ENCODE data around the gene CAMP.
"Not testable (repeated sequence)": the region's sequence is repeated elsewhere in the genome, so short reads cannot be mapped to it uniquely, and the experiment has no call there.

CAMP gene

DNA sequence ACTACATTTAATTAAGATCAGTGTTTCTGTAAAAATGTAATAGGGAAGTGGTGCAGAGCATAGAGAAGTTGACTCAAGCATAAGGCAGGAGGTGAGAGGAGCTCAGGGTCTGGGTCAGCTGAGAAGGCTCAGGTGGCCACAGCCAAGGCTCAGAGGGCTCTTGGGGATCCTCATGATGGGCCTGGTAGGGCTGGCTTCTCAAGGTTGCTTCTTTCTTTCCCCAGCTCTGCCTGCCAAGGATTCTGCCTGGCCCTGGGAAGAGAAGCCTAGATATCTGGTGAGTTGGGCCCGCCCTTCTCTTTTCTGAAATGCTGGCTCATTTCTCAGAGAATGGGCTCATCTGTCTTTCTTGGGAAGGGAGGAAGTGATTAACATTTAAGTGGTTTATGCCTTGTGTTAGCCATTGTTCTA lies 24.1 kb downstream of the CAMP start:
- peaks cover 42% of the 10 kb centered on the region for H3K4me1 Mint-ChIP-seq (ENCODE audit: low read depth)
- peak overlapping the region; percentile 26 for H3K4me3 Mint-ChIP-seq
- no peaks in the 10 kb centered on the region for H3K27me3 Mint-ChIP-seq
- intact Hi-C loops (cut with micrococcal nuclease), result loop anchor here (10.0 kb wide), 1 partner anchor 53 kb away; no protein-coding TSS in a partner anchor
- peaks cover 49% of the 10 kb centered on the region for H3K36me3 Mint-ChIP-seq (ENCODE audit: low read depth)
- H3K27ac Mint-ChIP-seq, result peak overlapping the region; percentile 87
- H3K9me3 Mint-ChIP-seq, result no peaks in the 10 kb centered on the region

- Mint-ChIP-seq H3K27ac (peak overlapping the region; percentile 87), H3K9me3 (no peaks in the 10 kb centered on the region), H3K4me1 (ENCODE audit: low read depth) (peaks cover 39% of the 10 kb centered on the region), H3K36me3 (ENCODE audit: low read depth) (peaks cover 58% of the 10 kb centered on the region), H3K27me3 (no peaks in the 10 kb centered on the region), H3K4me3 (no peak overlapping the region)
- intact Hi-C loops (cut with micrococcal nuclease), result loop anchor here (10.0 kb wide), 1 partner anchor 53 kb away; no protein-coding TSS in a partner anchor
Observed at GRCh38 chr3:48248095-48248850, 25.0 kb downstream of the CAMP start.

GRCh38 chr3:48256557-48256956 lies 33.3 kb downstream of the CAMP start:
- Mint-ChIP-seq H3K36me3 (ENCODE audit: low read depth) (peaks cover 93% of the 10 kb centered on the region), H3K27ac (no peak overlapping the region), H3K9me3 (no peaks in the 10 kb centered on the region), H3K4me3 (no peak overlapping the region), H3K27me3 (no peaks in the 10 kb centered on the region), H3K4me1 (ENCODE audit: low read depth) (peaks cover 27% of the 10 kb centered on the region)
- intact Hi-C loops (cut with micrococcal nuclease), result no loop called here

- Mint-ChIP-seq H3K9me3 (no peaks in the 10 kb centered on the region), H3K4me1 (ENCODE audit: low read depth) (peaks cover 27% of the 10 kb centered on the region), H3K27me3 (no peaks in the 10 kb centered on the region), H3K27ac (no peak overlapping the region), H3K4me3 (no peak overlapping the region), H3K36me3 (ENCODE audit: low read depth) (peaks cover 94% of the 10 kb centered on the region)
- intact Hi-C loops (cut with micrococcal nuclease), result no loop called here
Observed at GRCh38 chr3:48258530-48258929, 35.2 kb downstream of the CAMP start.

- Mint-ChIP-seq H3K9me3 (peaks cover 6% of the 10 kb centered on the region), H3K27ac (no peak overlapping the region), H3K4me1 (ENCODE audit: low read depth) (peaks cover 14% of the 10 kb centered on the region), H3K36me3 (ENCODE audit: low read depth) (peaks cover 86% of the 10 kb centered on the region), H3K4me3 (no peak overlapping the region), H3K27me3 (no peaks in the 10 kb centered on the region)
- intact Hi-C loops (cut with micrococcal nuclease), result no loop called here
Observed at GRCh38 chr3:48267782-48268181, 44.5 kb downstream of the CAMP start.

GRCh38 chr3:48268381-48268935 lies 45.2 kb downstream of the CAMP start:
- intact Hi-C loops (cut with micrococcal nuclease), result no loop called here
- no peak overlapping the region for H3K27ac Mint-ChIP-seq
- H3K4me1 Mint-ChIP-seq (ENCODE audit: low read depth), result peaks cover 17% of the 10 kb centered on the region
- H3K36me3 Mint-ChIP-seq (ENCODE audit: low read depth), result peaks cover 79% of the 10 kb centered on the region
- no peaks in the 10 kb centered on the region for H3K27me3 Mint-ChIP-seq
- peaks cover 6% of the 10 kb centered on the region for H3K9me3 Mint-ChIP-seq
- no peak overlapping the region for H3K4me3 Mint-ChIP-seq

DNA sequence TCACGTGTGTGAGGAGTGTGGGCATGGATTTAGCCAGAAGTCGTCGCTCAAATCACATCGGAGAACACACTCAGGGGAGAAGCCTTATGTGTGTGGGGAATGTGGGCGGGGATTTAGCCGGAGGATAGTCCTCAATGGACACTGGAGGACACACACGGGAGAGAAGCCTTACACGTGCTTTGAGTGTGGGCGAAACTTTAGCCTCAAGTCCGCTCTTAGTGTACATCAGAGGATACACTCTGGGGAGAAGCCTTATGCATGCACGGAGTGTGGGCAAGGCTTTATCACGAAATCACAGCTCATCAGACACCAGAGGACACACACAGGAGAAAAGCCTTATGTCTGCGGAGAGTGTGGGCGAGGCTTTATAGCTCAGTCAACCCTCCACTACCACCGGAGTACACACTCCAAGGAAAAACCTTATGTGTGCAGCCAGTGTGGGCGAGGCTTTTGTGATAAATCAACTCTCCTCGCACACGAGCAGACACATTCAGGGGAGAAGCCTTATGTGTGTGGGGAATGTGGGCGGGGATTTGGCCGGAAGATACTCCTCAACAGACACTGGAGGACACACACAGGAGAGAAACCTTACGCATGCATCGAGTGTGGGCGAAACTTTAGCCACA lies 45.8 kb downstream of the CAMP start:
- H3K9me3 Mint-ChIP-seq, result peaks cover 6% of the 10 kb centered on the region
- peaks cover 17% of the 10 kb centered on the region for H3K4me1 Mint-ChIP-seq (ENCODE audit: low read depth)
- H3K27ac Mint-ChIP-seq, result no peak overlapping the region
- H3K27me3 Mint-ChIP-seq, result no peaks in the 10 kb centered on the region
- H3K36me3 Mint-ChIP-seq (ENCODE audit: low read depth), result peaks cover 73% of the 10 kb centered on the region
- intact Hi-C loops (cut with micrococcal nuclease), result no loop called here
- no peak overlapping the region for H3K4me3 Mint-ChIP-seq

DNA sequence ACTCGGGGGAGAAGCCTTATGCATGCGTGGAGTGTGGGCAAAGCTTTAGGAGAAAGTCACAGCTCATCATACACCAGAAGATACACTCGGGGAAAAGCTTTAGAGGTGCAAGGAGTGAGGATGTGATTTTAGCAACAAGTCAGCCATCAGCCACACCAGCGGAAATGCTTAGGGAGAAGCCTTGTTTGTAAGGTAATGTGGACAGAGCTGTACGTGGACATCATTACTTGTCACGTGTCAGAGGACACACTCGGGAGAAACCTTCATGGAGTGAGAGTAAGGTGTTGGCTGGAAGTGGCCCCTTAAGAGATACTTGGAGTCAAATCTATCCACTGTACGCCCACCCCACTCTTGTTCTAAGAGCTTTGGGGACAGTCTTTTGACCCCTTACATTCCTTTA lies 46.3 kb downstream of the CAMP start:
- Mint-ChIP-seq H3K27ac (no peak overlapping the region), H3K9me3 (peaks cover 6% of the 10 kb centered on the region), H3K4me1 (ENCODE audit: low read depth) (peaks cover 17% of the 10 kb centered on the region), H3K27me3 (no peaks in the 10 kb centered on the region), H3K4me3 (no peak overlapping the region), H3K36me3 (ENCODE audit: low read depth) (peaks cover 68% of the 10 kb centered on the region)
- intact Hi-C loops (cut with micrococcal nuclease), result no loop called here

DNA sequence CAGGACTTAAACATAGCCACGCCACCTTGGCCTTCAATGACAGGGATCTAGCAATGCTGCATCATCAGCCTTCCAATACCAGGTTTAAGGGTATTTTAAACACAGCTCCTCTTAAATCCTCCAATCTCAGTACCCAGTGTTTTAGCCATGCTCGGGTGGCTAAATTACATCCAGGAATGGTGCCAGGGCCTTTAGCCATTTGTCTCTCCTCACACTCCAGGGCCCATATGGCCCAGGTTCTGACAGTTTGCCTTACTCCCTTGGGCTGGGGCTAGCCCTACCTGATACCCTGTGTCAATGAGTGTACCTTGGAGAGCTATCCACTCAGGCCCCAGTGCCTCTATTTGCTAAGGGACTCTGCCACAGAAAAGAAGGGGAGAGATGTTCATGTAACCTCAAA lies 47.0 kb downstream of the CAMP start:
- H3K27me3 Mint-ChIP-seq, result no peaks in the 10 kb centered on the region
- peaks cover 6% of the 10 kb centered on the region for H3K9me3 Mint-ChIP-seq
- H3K4me3 Mint-ChIP-seq, result no peak overlapping the region
- no peak overlapping the region for H3K27ac Mint-ChIP-seq
- H3K36me3 Mint-ChIP-seq (ENCODE audit: low read depth), result peaks cover 62% of the 10 kb centered on the region
- intact Hi-C loops (cut with micrococcal nuclease), result loop anchor here (10.0 kb wide), 1 partner anchor 124 kb away; no protein-coding TSS in a partner anchor
- peaks cover 17% of the 10 kb centered on the region for H3K4me1 Mint-ChIP-seq (ENCODE audit: low read depth)

DNA sequence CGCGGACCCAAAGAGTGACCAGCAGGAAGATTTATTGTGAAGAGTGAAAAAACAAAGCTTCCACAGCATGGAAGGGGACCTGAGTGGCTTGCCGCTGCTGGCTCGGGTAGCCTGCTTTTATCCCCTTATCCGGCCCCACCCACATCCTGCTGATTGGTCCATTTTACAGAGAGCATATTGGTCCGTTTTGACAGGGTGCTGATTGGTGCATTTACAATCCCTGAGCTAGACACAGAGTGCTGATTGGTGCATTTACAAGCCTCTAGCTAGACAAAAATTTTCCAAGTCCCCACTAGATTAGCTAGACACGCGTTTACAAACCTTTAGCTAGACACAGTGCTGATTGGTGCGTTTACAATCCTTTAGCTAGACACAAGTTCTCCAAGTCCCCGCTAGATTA lies 47.9 kb downstream of the CAMP start:
- intact Hi-C loops (cut with micrococcal nuclease), result loop anchor here (10.0 kb wide), 1 partner anchor 124 kb away; no protein-coding TSS in a partner anchor
- H3K27ac Mint-ChIP-seq, result not testable (repeated sequence)

GRCh38 chr3:48271763-48272498 lies 48.6 kb downstream of the CAMP start:
- Mint-ChIP-seq H3K9me3 (peaks cover 6% of the 10 kb centered on the region), H3K4me1 (ENCODE audit: low read depth) (peaks cover 17% of the 10 kb centered on the region), H3K27ac (peak overlapping the region; percentile 15), H3K36me3 (ENCODE audit: low read depth) (peaks cover 45% of the 10 kb centered on the region), H3K4me3 (no peak overlapping the region), H3K27me3 (no peaks in the 10 kb centered on the region)
- intact Hi-C loops (cut with micrococcal nuclease), result loop anchor here (10.0 kb wide), 1 partner anchor 123 kb away; no protein-coding TSS in a partner anchor

More for the DNA sequence above, 47.9 kb downstream of the CAMP start:
- not testable (repeated sequence) for H3K27me3 Mint-ChIP-seq, H3K9me3 Mint-ChIP-seq, H3K4me3 Mint-ChIP-seq
- peaks cover 52% of the 10 kb centered on the region for H3K36me3 Mint-ChIP-seq (ENCODE audit: low read depth)
- peaks cover 17% of the 10 kb centered on the region for H3K4me1 Mint-ChIP-seq (ENCODE audit: low read depth)

DNA sequence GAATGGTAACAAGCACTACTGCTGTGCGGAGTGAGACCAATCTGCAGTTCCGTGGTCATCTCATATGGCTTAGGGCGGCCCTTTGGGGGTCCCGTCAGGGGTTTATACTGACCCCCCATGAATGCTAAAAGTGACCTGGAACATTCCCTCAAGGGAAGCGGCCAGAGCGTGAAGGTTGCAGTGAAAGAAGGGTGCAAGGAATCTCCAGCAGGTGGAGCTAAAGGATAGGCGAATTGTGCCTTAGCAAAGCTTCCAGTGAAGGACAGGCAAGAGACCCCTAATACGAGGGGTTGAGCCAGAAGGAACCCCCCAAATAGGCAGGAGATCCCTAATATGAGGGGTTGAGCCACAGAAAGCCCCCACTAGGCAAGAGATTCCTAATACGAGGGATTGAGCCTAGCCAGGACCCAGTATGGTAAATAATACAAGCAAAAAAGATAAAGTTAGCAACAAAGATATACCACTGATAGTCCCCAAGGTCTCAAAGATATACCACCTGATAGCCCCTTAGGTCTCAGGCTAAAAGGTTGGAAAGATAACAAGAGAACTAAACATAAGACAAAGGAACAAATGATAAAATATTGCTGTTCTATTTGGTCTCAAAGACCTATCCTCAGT lies 50.4 kb downstream of the CAMP start:
- Mint-ChIP-seq H3K9me3 (peaks cover 6% of the 10 kb centered on the region), H3K4me1 (ENCODE audit: low read depth) (peaks cover 10% of the 10 kb centered on the region), H3K27me3 (no peaks in the 10 kb centered on the region), H3K4me3 (no peak overlapping the region), H3K27ac (no peak overlapping the region), H3K36me3 (ENCODE audit: low read depth) (peaks cover 28% of the 10 kb centered on the region)
- intact Hi-C loops (cut with micrococcal nuclease), result loop anchor here (1.0 to 10.0 kb wide), 2 partner anchors 121 to 163 kb away; no protein-coding TSS in a partner anchor

- Mint-ChIP-seq H3K36me3 (ENCODE audit: low read depth) (peaks cover 20% of the 10 kb centered on the region), H3K27me3 (no peaks in the 10 kb centered on the region), H3K9me3 (peaks cover 6% of the 10 kb centered on the region), H3K27ac (no peak overlapping the region), H3K4me3 (no peak overlapping the region), H3K4me1 (ENCODE audit: low read depth) (peaks cover 10% of the 10 kb centered on the region)
- intact Hi-C loops (cut with micrococcal nuclease), result loop anchor here (10.0 kb wide), 1 partner anchor 120 kb away; no protein-coding TSS in a partner anchor
Observed at GRCh38 chr3:48274452-48274851, 51.2 kb downstream of the CAMP start.
